AML-193 (cell line): ENCODE measurements around the gene TTBK2.
"Not testable (repeated sequence)": the region's sequence is repeated elsewhere in the genome, so short reads cannot be mapped to it uniquely, and the experiment has no call there.

Source experiments
- DNase-seq, 2 experiments: peaks; one replicate each; lab custom pipeline; 2025; lab: John Stamatoyannopoulos, UW

Gene TTBK2

GRCh38 chr15:42920519-42921341 lies at the start of gene TTBK2:
Gene TTBK2, minus strand, starts transcription at chr15:42920778. Its CDS starts 42,161 bp downstream, at chr15:42878617.
- DNase-seq, result peak; percentile 97 to 98

DNA sequence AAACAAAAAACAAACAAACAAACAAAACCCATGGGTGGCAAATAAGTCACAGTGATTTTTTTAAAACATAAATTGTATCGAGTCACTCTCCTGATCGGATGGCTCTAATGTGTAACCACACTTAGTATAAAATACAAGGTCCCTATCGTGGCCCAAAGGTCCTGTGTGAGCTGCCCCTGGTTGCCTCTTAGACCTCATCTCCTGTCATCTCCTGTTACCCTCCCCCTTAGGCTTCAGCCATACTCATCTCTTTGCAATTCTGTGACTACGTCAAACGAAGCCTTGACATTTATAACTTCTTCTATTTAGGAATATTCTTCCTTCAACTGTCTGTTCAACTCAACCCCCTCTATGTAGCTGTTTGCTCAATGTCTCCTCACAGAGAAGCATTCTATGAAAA lies 43.9 kb upstream of the TTBK2 start:
- no peak for DNase-seq

DNA sequence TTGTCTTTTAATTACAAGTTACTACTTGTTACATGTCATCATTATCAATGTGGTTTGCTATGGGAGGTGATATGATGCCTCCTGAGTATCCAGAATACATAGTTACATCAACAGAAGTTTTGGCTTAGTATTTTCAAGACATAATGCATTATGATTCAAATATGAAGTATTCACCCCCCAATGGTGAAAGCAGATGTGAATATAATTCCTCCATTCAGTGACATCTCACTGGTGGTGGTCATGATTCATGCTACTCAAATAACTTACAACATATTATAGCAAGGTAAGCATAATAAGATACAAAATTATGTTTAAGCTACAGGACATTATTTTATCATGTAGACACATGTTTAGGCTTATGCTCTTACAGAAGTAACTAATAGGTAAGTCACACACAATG lies 34.9 kb upstream of the TTBK2 start:
- no peak for DNase-seq

GRCh38 chr15:42954291-42954690 lies 33.7 kb upstream of the TTBK2 start:
- no peak for DNase-seq

GRCh38 chr15:42948898-42949297 lies 28.3 kb upstream of the TTBK2 start:
- not testable (repeated sequence) for DNase-seq

DNA sequence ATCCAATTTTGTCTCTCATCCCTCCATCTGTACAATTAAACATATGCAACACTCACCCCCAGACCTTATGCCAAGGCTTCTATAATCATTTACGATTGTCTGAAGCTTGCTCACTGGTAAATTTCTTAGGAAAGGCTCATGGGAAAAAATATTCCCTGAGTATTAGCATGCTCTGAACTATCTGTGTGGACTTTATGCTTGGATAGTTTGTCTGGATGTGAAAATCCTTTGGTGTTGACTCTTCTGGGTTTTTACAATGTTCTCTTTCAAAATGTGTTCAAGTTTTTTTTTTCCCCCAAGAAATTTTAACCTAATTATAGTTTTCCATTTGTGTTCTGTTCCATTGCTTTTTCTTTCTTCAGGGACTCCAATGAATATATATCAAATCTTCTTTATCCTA lies 19.9 kb upstream of the TTBK2 start:
- DNase-seq, result no peak

DNA sequence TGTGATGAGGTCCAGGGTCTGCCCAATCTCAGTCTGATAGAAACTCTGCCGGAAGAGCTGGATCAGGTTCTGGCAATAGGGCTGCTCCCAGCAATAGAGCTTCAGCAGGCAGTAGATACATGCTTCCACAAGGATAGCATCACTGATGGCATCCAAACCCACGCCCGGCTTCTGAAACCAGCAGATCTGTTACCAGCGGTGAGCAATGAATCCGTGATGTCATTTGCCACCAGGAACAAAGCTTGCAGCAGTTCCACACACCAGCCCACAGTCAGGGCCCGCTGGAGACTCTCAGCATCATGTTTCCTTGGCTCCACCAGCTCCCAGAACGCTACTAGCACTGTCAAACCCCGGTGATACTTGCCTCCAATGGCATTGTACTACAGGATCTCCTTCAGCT lies 19.3 kb upstream of the TTBK2 start:
- no peak for DNase-seq

DNA sequence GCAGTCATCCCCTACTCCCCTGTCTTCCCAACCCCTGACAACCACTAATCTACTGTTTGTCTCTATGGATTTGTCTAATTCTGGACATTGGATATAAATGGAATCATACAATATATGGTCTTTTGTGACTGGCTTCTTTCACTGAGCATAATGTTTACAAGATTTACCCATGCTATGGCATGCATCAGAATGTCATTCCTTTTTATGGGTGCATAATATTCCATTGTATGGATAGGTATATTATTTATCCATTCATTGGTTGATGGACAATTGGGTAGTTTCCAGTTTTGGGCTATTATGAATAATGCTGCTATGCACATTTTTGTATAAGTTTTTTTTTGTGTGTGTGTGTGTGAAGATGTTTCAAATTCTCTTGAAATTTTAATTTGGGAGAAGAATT lies 16.6 kb upstream of the TTBK2 start:
- DNase-seq, result no peak

DNA sequence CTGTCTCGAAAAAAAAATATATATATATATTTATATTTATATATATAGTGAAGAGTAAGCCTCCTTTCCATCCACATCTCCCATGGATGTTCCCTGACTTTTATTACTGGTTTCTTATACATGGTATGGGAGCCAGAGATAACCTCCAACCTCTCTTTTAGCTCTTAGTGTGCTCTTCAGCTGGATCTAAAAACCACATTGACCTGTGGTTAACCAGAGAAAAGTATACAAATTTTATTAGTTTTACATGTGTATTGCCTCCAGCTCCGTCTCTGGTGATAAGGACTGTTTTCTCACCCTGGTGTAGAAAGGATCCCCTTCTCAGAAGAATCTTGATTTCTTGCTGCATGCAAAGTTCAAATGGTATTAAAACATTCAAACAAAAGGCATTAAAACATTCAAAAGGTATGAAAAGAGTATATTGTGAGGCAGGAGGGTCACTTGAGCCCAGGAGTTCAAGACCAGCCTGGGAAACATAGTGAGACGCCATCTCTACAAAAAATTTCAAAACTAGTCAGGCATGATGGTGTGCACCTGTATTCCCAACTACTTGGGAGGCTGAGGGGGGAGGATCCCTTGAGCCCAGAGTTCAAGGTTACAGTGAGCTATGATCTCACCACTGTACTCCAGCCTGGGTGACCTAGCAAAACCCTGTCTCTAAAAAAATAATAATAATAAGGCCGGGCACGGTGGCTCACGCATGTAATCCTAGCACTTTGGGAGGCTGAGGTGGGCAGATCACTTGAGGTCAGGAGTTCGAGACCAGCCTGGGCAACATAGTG lies 13.5 kb upstream of the TTBK2 start:
- DNase-seq, result no peak

DNA sequence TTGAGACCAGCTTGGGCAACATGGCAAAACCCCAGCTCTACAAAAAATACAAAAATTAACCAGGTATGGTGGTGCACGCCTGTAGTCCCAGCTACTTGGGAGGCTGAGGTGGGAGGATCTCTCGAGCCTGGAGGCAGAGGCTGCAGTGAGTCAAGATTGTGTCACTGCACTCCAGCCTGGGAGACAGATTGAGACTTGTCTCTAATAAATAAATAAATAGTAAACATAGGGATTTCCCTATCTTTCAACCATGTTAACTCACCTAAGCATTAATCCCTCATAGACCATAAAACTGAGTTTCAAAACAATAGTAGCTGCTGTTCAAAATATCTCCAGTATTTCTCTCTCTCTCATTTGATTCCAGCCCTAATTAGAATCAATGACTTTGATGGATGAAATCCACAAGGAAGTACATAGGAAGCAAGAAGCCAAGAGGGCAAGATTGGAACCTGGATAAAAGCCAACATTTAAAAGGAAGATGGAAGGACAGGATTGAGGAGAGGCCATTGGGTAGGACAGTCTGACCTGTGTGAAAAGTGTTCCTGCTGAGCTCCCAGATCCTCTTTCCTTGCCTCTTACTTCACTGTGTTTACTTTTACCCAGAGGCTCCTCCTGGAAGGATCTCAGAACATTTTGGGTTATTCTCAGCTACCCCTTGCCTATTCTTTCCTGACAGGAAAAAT lies 12.4 kb upstream of the TTBK2 start:
- no peak for DNase-seq

DNA sequence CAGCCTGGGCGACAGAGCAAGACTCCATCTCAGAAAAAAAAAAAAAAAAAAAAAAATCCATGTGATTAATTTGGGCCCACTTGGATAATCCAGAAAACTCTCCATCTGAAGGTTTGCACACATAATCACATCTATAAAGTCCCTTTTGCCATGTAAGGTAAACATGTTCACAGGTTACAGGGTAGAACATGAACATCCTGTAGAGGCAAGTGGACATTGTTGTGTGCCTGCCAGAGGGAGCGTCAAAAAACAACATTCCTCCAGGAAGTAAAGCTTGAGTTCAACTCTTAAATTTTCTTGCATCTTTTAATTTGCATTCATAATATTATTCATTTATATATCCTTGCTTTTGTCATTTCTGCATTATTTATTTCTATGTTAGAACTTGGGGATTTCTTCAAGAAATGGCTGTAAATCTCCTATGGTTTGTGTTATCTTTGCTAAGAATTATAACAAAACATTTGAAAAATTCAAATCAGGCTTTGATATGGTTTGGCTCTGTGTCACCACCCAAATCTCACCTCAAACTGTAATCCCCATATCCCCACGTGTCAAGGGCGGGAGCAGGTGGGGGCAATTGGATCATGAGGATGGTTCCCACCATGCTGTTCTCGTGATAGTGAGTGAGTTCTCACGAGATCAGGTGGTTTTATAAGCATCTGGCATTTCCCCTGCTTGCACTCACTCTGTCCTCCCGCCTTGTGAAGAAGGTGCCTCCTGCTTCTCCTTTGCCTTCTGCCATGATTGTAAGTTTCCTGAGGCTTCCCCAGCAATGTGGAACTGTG lies 11.3 kb upstream of the TTBK2 start:
- DNase-seq, result no peak

GRCh38 chr15:42929306-42929848 lies 8.8 kb upstream of the TTBK2 start:
- DNase-seq, result no peak

- DNase-seq, result peak; percentile 11 to 38
Observed at GRCh38 chr15:42921342-42921731, 759 bp upstream of the TTBK2 start.

- peak; percentile 42 to 44 for DNase-seq
Observed at GRCh38 chr15:42919799-42920518, 619 bp downstream of the TTBK2 start.

- DNase-seq, result no peak
Observed at GRCh38 chr15:42919308-42919707, 1.3 kb downstream of the TTBK2 start.

DNA sequence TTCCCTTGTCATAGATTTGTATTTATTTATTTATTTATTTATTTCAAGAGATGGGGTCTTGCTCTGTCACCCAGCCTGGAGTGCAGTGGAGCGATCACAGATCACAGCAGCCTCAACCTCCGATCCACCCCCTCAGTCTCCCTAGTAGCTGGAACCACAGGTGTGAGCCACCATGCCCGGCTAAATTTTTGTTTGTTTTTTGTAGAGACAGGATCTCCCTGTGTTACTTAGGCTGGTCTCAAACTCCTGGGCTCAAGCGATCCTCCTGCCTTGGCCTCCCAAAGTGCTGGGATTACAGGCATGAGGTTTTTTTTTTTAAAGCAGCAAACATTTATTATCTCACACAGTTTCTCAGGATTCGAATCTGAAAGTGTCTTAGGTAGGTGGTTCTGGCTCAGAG lies 2.5 kb downstream of the TTBK2 start:
- DNase-seq, result no peak

DNA sequence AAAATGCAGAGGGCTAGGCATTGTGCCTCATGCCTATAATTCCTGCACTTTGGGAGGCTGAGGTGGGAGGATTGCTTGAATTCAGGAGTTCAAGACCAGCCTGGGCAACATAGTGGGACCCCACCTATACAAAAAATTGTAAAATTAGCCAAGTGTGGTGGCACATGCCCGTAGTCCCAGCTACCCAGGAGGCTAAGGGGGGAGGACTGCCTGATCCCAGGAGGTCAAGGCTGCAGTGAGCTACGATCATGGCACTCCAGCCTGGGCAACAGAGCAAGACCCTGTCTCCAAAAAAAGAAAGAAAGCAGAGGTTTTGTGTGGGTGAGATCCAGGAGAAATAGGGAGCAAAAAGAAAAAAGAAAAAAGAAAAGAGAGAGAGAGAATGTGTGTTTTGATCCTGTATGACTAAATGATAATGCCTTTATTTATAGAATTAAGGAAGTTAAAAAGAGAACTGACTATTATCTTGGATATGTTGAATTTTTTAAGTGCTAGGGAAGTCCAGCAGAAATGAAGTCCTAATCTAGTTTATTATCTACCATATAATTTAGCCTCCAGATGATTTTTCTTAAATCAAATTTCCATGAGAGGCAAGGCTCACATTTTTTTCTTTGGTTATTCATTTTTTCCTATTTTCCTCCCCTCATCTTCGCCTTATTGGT lies 4.8 kb downstream of the TTBK2 start:
- peak; percentile 40 to 61 for DNase-seq

DNA sequence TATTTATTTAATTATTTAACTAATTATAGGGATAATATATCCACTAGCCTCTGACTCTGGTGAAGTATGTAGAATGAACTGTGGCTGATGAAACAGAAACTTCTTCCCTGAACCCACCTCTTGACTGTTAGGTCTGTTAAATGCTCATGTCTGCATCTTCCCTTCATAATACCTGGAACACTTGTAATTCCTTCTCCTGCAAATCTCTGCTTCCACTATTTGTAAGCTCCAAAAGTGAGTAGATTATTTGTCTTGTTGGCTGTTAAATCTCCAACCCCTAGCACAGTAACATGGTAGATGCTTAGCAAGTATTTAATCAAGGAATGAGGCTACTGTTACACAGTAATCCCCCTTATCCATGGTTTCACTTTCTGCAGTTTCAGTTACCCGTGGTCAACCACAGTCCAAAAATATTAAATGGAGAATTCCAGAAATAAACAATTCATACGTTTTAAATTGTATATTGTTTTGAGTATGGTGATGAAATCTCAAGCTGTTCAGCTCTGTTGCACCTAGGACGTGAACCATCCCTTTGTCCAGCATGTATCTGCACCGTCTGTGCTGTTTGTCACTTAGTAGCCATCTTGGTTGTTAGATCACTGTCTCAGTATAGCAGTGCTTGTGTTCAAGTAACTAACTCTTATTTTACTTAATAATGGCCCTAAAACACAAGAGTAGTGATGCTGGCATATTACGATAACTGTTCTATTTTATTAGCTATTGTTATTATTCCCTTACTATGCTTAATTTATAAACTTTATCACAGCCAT lies 5.7 kb downstream of the TTBK2 start:
- no peak for DNase-seq

GRCh38 chr15:42911058-42911592 lies 9.5 kb downstream of the TTBK2 start:
- DNase-seq, result no peak
